ENCODE measurements around the gene PNPO.

DNA sequence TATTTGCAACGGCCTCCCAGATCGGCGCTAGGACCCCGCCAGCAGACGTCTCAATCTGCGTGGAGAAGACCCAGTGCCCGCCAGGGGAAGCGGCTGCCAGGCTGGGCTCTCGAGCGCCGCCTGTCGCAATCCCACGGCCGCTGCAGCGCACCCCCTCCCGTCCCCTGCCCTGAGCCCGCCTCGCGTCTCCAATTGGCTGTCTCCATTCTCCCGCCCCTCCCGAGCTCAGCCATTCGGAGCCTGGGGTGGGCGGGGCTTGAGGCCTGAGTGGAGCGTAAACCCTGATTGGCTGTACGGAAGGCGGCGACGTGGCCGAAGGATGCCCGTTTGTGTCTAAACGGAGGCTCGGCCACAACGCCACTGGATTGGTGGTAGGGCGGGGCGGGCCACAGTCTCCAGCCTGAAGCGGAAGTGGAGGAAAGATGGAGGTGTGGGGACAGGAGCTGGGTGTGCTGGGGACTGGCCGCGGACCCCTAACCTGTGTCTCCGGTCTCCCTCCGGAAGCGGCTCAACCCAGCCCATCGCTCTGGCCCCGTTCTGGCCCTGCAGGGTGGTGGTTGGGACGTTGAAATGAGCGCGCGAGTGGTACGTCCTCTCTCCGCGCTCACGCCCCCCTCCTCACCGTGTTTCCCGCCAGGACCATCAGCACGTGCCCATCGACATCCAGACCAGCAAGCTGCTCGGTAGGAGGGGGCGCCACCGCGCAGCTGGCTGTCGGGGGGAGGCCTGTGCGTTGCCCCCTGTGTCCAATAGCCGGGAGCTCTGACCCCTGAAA is 29.5 kb downstream of the PNPO start, which contains the start of gene CDK5RAP3:
- TF ChIP-seq, protein P1, sequence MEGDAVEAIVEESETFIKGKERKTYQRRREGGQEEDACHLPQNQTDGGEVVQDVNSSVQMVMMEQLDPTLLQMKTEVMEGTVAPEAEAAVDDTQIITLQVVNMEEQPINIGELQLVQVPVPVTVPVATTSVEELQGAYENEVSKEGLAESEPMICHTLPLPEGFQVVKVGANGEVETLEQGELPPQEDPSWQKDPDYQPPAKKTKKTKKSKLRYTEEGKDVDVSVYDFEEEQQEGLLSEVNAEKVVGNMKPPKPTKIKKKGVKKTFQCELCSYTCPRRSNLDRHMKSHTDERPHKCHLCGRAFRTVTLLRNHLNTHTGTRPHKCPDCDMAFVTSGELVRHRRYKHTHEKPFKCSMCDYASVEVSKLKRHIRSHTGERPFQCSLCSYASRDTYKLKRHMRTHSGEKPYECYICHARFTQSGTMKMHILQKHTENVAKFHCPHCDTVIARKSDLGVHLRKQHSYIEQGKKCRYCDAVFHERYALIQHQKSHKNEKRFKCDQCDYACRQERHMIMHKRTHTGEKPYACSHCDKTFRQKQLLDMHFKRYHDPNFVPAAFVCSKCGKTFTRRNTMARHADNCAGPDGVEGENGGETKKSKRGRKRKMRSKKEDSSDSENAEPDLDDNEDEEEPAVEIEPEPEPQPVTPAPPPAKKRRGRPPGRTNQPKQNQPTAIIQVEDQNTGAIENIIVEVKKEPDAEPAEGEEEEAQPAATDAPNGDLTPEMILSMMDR (IDR thresholded peaks at IDR 0.05), result peak; percentile 79 to 100 (median 96)
- TF ChIP-seq POLR2A (IDR thresholded peaks at IDR 0.05), result peak in 1 of 2 donors; percentile 85

Measured in thyroid gland (tissue), 4 donors.